Cardiac muscle cell (in vitro differentiated cells and primary cell): ENCODE measurements around the gene YWHAB. TPM values are rescaled to one million over a fixed set of nuclear protein-coding genes. Genes with fewer than 3 reads are reported as not detected.

Experiments used
- DNase-seq, 2 donors: peaks; one replicate each; pipeline versions ENCODE4 v3.0.0 to v3.0.0-alpha.2; 2010 to 2017; ENCODE audit warnings: low read depth in 1 of 2, low spot score in 1 of 2
- H3K27ac ChIP-seq: fragments of 200-600 bp; sonication (generic); 2 replicates; pipeline ENCODE4 v1.5.1; 2016
- H3K27me3 ChIP-seq: fragments of 200-600 bp; sonication (generic); 2 replicates; pipeline ENCODE4 v1.6.0; 2016; ENCODE audit warnings: control low read depth
- H3K36me3 ChIP-seq: fragments of 200-600 bp; sonication (generic); 2 replicates; pipeline ENCODE4 v1.5.1; 2016; ENCODE audit warnings: control low read depth
- H3K4me1 ChIP-seq: fragments of 200-600 bp; sonication (generic); 2 replicates; pipeline ENCODE4 v1.8.1; 2017; ENCODE audit warnings: low read depth, mild to moderate bottlenecking, mixed run types
- H3K4me3 ChIP-seq: fragments of 200-600 bp; sonication (generic); 2 replicates; pipeline ENCODE4 v1.5.1; 2016; ENCODE audit warnings: mild to moderate bottlenecking
- H3K9me3 ChIP-seq: fragments of 200-600 bp; sonication (generic); 2 replicates; pipeline ENCODE4 v1.5.1; 2017; ENCODE audit warnings: low read depth, mild to moderate bottlenecking, control low read depth
- CTCF ChIP-seq: IDR thresholded peaks from 2 replicates; pipeline ENCODE4 v1.5.1; 2012; ENCODE audit warnings: low read depth, mild to moderate bottlenecking, low read length
- polyA plus RNA-seq: library from polyadenylated mRNA; unstranded; fragments of >200 nt; fragmentation: Nextera tagmentation; extraction: Ambion mirVana; gene quantifications from 2 replicates; pipeline ENCODE4 v1.2.1, GENCODE V29; 2016
- total RNA-seq: library from RNA; depleted of rRNA; stranded (reverse); fragments of >200 nt; gene quantifications from 2 replicates; pipeline ENCODE4 v1.2.3, GENCODE V29; 2016

The YWHAB gene
- total and polyA plus RNA-seq, 2 experiments from 2014 or later, result 66.0 to 242 TPM

- peak; percentile 76 to 86 for DNase-seq
- no peaks in the 10 kb centered on the region for H3K27me3 ChIP-seq
- peak within 1 kb of the TSS; percentile 60 for H3K4me3 ChIP-seq
- no peak for TF ChIP-seq CTCF
- no peaks in the 10 kb centered on the region for H3K9me3 ChIP-seq
- peaks cover 19% of the 10 kb centered on the region for H3K36me3 ChIP-seq
- no peak within 1 kb of the TSS for H3K27ac ChIP-seq
- no peaks in the 10 kb centered on the region for H3K4me1 ChIP-seq
Measured at GRCh38 chr20:44909872-44910689, 24.6 kb downstream of the YWHAB start, which contains the start of gene PABPC1L. PABPC1L (plus strand) TSS chr20:44910060; CDS start chr20:44910144, 84 bp downstream.

DNA sequence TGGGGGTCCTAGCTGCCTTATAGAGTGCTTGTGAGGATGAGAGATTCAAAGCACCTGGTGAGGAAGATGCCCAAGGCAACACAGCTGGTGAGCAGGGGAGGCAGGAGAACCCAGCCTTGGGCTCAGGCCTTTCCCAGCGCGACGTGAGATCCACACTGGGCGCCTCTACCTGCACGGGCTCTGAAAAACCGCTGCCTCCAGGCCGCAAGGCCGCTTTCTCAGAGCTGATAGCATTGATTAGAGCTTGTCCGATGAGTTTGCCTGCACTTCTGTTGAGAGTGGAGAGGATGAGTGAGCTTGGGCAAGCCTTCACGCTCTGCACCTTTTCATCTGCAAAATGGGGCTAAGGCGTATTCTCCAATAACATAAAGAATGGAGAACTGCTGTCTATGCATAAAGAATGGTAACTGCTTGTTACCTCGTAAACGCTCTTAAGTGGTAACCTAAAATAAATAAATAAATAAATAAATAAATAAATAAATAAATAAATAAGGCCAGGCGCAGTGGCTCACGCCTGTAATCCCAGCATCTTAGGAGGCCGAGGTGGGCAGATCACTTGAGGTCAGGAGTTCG, 25.3 kb downstream of the YWHAB start:
- Histone ChIP-seq H3K4me1 (no peaks in the 10 kb centered on the region), H3K27ac (no peak overlapping the region), H3K9me3 (no peaks in the 10 kb centered on the region), H3K4me3 (peak overlapping the region; percentile 60), H3K27me3 (no peaks in the 10 kb centered on the region), H3K36me3 (peaks cover 12% of the 10 kb centered on the region)
- TF ChIP-seq CTCF, result no peak
- no peak for DNase-seq

DNA sequence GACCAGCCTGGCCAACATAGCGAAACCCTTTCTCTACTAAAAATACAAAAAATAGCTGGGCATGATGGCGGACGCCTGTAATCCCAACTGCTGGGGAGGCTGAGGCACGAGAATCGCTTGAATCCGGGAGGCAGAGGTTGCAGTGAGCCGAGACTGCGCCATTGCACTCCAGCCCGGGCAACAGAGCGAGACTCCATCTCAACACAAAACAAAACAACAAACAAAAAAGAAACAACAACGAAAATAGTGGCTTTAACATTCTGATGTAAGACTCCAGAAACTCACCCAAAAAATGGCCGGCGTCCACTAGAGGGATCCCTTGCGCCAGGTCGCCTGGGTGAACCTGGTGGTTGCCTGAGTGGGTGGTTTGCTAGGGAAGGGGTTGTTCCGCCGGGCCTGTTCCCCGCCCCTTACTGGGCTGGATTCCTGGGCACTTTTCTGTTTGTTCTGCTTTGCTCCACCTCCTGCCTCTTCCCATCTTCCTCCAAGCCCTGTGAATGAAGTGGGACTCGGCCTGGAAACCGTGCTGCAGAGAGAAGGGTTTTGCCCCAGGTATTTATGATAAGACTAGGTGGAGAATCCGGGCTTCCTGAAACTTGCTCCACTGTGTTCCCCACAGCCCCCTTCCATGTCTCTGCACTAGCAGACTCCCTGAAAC, 25.9 kb downstream of the YWHAB start:
- Histone ChIP-seq H3K27ac (no peak overlapping the region), H3K9me3 (no peaks in the 10 kb centered on the region), H3K4me1 (no peaks in the 10 kb centered on the region), H3K4me3 (no peak overlapping the region), H3K36me3 (peaks cover 12% of the 10 kb centered on the region), H3K27me3 (no peaks in the 10 kb centered on the region)
- peak; percentile 54 for TF ChIP-seq CTCF
- DNase-seq, result peak; percentile 71 to 77

- DNase-seq, result no peak
- Histone ChIP-seq H3K4me1 (no peaks in the 10 kb centered on the region), H3K36me3 (peaks cover 5% of the 10 kb centered on the region), H3K4me3 (no peak overlapping the region), H3K9me3 (no peaks in the 10 kb centered on the region), H3K27me3 (no peaks in the 10 kb centered on the region), H3K27ac (no peak overlapping the region)
- TF ChIP-seq CTCF, result no peak
Measured at GRCh38 chr20:44912189-44912588, 26.7 kb downstream of the YWHAB start.

DNA sequence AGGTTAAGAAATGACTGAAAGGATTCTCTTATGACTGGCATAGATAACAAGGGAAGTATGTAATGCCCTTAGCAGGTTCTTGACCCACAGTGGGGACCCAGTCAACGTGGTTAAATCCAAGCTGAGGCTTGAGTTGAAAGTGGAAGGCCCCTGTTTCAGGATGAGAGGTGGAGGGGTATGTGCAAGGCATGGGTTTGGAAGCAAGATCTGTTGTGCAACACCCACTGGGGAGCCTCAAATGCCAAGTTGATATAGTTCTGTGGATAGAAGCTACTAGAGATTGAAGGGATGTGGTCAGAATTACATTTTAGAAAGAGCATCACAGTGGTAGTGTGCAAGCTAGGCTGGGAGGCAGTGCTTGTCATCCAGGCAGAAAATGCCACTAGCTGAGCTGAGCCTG, 29.4 kb downstream of the YWHAB start:
- peaks cover 5% of the 10 kb centered on the region for H3K36me3 ChIP-seq
- peak in 1 of 2 donors; percentile 27 for DNase-seq
- H3K4me3 ChIP-seq, result no peak overlapping the region
- no peak for TF ChIP-seq CTCF
- H3K9me3 ChIP-seq, result no peaks in the 10 kb centered on the region
- no peak overlapping the region for H3K27ac ChIP-seq
- no peaks in the 10 kb centered on the region for H3K27me3 ChIP-seq
- no peaks in the 10 kb centered on the region for H3K4me1 ChIP-seq
